Fibroblast of pulmonary artery (primary cell): ENCODE results near the gene FAH.

Source experiments
- DNase-seq: peaks from one replicate; pipeline ENCODE4 v3.0.0-alpha.2; 2010; ENCODE audit warnings: low read depth
- H3K4me3 ChIP-seq: replicated peaks from 2 replicates; pipeline ENCODE4 v1.5.1; 2011; ENCODE audit warnings: low read depth, mild to moderate bottlenecking, control low read depth, low read length, moderate library complexity
- TF ChIP-seq, protein P1 (sequence below): IDR thresholded peaks from 2 replicates; pipeline ENCODE4 v1.5.1; 2011; ENCODE audit warnings: mild to moderate bottlenecking, control low read depth, low read length, inconsistent platforms; ENCODE audit errors: missing control alignments

The FAH gene

DNA sequence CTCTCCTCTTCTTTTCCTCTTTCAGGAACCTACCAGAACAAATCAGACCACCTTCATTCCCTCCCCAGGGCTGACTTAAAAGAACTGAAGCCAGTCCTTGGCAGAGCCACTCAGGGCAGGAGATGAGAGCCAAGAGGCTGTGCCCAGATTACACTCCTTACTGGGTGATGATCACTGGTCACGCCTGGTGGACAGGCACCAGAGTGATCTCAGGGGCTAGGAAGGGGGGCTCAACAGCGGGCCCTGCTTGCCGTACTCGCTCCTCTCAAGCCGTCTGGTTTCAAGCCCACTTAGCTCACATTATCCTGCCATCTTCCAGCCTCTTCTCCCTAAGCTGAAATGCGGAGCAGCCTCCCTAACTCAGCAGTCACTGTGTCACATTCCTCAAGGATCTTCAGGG is 1.7 kb upstream of the FAH start:
- TF ChIP-seq, protein P1, sequence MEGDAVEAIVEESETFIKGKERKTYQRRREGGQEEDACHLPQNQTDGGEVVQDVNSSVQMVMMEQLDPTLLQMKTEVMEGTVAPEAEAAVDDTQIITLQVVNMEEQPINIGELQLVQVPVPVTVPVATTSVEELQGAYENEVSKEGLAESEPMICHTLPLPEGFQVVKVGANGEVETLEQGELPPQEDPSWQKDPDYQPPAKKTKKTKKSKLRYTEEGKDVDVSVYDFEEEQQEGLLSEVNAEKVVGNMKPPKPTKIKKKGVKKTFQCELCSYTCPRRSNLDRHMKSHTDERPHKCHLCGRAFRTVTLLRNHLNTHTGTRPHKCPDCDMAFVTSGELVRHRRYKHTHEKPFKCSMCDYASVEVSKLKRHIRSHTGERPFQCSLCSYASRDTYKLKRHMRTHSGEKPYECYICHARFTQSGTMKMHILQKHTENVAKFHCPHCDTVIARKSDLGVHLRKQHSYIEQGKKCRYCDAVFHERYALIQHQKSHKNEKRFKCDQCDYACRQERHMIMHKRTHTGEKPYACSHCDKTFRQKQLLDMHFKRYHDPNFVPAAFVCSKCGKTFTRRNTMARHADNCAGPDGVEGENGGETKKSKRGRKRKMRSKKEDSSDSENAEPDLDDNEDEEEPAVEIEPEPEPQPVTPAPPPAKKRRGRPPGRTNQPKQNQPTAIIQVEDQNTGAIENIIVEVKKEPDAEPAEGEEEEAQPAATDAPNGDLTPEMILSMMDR, result no peak
- no peak for DNase-seq
- H3K4me3 ChIP-seq, result no peak overlapping the region

DNA sequence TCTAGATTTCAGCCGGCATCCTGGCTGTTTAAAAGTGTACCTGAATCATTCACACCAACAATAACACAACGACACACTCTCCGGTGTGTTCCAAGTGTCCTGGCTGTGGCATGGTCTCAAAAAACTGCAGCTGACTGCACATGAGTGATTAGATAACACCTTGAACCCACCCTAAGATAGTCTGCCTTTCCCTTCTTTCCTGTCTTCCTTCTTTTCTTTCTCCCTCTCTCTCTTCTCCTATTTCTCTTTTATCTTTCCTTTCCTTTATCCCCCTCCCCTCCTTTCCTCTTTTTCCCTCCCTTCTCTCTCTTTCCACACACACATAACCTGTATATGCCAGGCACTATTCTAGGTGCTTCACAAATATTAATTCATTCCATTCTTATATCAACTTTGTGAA is 1.2 kb upstream of the FAH start:
- no peak for DNase-seq
- TF ChIP-seq, protein P1, result no peak
- no peak overlapping the region for H3K4me3 ChIP-seq

DNA sequence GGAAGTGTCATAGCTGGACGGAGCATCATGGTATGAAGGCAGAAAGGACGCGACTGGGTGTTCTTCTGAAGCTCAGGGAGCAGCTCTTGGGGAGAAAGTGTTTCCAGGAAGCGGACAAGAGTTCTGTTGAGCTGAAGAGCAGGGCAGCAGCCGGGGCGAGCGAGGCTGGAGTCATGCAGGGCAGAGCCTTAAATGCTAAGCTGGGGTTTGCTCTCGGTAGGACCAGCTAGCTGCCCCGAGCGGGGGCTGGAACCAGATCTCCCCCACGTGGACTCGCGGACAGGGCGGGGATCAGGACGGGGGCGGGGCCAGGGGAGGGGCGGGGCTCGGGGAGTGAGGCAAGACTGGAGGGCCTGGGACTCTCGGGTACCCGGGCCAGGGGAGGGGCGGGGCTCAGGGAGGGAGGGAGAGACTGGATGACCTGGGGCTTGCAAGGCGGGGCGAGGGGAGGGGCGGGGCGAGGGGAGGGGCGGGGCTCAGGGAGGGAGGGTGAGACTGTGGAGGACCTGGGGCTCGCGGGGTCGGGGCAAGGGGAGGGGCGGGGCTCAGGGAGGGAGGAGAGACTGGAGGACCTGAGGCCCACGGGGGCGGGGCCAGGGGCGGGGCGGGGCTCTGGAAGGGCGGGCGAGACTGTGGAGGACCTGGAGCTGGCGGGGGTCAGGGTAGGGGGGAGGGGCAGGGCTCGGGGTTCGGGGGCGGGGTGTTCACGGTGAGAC is 461 bp upstream of the FAH start:
- DNase-seq, result peak; percentile 96
- TF ChIP-seq, protein P1, result no peak
- H3K4me3 ChIP-seq, result peak overlapping the region; percentile 84

DNA sequence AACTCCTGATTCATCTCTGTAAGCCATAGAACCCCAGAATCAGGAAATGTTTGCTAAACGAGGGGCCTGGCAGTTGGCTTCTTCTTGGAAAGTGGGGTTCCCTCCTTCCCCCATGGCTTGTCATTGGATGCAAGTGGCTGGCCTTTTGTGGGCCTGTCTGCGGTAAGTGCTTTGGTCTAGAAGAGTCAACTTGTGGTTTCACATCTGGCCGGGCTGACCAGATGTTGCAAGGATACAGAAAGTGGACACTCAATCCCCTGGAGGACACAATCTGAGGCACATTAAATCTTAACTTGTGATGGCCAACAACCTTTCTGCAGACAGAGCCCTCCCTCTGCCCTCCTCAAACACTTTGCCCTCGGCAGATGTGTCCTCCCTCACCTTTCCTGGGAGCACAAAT is 1.1 kb downstream of the FAH start:
- no peak for DNase-seq
- TF ChIP-seq, protein P1, result no peak
- H3K4me3 ChIP-seq, result peak overlapping the region; percentile 84

DNA sequence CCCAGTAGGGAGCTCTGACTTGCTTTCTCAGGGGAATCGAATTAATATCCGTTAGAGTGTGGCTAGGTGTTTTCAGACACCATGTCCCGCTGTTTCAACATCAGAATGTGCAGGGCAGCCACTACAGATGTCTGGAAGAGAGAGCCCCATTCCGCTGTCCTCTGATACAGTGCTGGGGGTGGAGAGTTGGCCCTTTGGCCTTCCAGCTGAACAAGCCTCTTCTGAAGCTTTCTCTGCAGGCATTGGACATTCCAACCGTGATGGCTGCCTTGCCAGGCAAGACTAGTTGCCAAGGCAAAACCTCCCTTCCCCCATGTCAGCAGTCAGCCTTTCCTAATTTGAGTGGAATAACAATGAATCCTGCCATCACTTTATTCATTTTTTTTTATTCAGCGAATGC is 1.5 kb downstream of the FAH start:
- DNase-seq, result peak; percentile 33

DNA sequence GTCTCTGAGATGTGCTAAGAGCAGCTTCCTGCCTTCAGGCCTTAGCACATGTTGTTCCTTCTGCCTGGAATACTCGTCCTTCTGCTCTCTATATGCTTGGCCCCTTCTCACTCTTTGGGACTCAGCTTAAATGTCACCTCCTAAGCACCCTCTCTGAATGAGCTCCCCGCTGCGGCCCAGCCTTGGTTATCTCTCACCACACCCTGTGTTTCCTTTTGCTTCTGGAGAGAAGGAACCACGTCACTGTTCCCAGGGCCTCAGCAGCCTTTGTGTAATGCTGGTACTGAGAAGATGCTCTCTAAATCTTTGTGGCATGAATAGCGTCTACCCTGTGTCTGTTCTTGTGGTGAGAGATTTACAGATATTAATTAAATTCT is 2.2 kb downstream of the FAH start:
- peak overlapping the region; percentile 20 for H3K4me3 ChIP-seq
- peak; percentile 38 for DNase-seq
- TF ChIP-seq, protein P1, result no peak

More for the DNA sequence above, 1.5 kb downstream of the FAH start:
- TF ChIP-seq, protein P1, result no peak
- peak overlapping the region; percentile 84 for H3K4me3 ChIP-seq

DNA sequence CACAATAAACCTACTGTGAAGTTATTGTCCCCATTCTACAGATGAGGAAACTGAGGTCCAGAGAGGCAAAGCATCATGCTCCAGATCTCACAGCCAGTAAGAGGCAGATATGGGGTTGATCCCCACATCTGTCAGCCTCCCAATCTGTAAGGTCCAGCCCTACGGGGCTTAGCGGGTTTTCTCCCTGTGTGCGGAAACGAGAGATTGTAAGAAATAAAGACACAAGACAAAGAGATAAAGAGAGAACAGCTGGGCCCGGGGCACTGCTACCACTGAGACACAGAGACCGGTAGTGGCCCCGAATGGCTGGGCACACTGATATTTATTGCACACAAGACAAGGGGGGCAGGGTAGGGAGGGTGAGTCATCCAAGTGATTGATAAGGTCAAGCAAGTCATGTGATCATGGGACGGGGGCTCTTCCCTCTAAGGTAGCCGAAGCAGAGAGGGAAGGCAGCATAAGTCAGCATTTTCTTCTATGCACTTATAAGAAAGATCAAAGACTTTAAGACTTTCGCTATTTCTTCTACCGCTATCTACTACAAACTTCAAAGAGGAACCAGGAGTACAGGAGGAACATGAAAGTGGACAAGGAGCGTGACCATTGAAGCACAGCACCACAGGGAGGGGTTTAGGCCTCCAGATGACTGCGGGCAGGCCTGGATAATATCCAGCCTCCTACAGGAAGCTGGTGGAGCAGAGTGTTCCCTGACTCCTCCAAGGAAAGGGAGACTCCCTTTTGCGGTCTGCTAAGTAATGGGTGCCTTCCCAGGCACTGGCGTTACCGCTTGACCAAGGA is 2.8 kb downstream of the FAH start:
- peak; percentile 91 for DNase-seq
- peak overlapping the region; percentile 4 for H3K4me3 ChIP-seq
